ENCODE results near the gene PHEX.
"Not testable (repeated sequence)": the region's sequence is repeated elsewhere in the genome, so short reads cannot be mapped to it uniquely, and the experiment has no call there.

- TF ChIP-seq CTCF (conservative IDR thresholded peaks at IDR 0.05); ZFX (IDR thresholded peaks at IDR 0.05): not testable (repeated sequence)
Observed at GRCh38 chrX:22289209-22289608, 257.1 kb downstream of the PHEX start.

All from C4-2B (cell line).